HPDE6-E6E7 (cell line): ENCODE results near the gene LOXHD1.

Experiments
- DNase-seq: peaks from one replicate; pipeline ENCODE4 v3.0.0; 2011; ENCODE audit warnings: missing footprints; ENCODE audit errors: extremely low spot score

Gene LOXHD1

DNA sequence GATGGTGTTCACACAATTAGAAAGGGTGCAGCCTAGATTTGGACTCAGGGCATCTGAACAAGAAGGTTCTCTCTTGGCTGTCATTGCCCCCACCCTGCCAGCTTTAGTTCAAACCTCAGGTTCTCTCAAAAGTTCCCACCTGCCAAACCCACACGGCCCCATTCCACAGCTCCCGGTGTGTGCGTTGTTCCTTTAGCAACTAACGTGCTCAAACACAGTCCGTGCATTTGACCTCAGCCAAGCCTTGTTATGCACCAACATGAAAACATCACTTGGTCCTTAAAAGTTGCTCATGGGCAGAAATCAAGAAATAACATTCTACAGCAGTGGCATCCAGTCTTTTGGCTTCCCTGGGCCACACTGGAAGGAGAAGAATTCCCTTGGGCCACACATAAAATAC, 32.0 kb downstream of the LOXHD1 start:
- no peak for DNase-seq

DNA sequence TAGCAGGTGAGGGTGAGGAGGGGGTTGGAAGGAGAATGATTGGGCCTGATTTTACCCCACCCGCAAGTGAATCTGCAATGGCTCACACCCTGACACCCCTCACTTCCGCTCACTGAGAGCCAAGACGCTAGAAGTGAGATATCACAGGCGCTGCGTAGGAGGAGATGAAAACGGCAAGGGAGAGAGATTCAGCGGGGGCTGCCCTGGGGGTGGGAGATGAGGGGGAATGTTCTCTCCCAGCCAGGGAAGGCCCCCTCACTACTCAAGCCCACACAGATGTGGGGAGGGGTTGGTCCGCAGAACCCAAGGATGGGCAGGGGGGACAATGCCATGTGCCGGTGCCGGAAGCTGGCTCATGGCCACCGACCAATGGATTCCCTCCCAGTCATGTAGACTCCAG, 32.9 kb downstream of the LOXHD1 start:
- no peak for DNase-seq

DNA sequence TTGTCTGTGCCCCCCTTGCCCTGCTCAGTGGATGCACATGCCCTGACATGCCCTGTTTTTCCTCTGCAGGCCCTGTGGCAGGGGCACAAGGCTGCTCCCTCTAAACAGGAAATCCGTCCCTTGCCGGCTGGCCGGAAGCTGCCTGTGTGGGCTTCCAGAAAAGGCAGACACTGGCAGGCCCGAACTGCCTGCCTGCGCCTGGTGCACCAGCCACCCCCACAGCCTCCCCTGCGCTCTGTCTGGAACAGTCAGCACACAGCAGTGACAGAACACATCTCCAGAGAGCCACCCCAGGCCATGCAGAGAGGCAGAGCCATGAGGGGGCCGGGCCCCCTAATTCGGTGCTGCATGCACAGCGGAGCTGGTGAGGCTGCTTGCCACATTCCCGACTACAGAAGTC, 33.5 kb downstream of the LOXHD1 start:
- DNase-seq, result no peak

DNA sequence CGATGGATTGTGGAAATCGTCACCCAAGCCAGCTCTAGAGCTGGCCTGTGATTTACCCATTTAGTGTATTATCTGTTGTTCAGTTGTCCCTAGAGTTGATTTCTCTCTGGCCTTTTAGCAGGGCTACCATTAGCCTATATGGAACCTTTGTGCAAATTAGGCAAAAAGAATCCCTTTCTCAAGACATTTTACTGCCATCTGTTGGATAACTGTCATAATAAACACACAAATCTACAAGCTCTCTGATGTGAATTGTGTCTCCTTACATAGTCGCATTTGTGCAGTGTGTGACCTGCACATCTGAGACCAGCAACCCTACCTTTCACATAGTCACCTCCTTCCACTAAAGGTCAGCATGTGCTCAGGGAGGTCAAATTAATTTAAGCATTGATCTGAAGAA, 34.0 kb downstream of the LOXHD1 start:
- no peak for DNase-seq

DNA sequence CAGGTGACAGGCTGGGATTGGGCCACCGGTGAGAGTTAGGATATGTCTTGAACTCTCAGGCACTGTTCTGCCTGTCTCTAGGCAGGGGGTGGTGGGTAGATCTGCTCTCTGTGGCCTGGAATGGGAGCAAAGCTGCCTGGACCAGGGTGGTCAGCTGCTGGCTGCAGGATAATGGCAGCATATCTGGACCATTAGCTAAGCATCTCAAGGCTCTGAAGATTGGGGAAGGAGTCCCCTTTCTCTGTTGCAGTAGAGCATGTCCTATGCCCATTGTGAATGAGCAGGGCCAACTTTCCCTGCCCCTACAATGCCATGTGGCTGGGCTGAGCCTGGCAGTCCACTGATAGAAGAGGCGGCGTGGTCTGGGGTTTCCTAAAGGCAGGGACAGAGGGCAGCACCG, 34.6 kb downstream of the LOXHD1 start:
- DNase-seq, result no peak

DNA sequence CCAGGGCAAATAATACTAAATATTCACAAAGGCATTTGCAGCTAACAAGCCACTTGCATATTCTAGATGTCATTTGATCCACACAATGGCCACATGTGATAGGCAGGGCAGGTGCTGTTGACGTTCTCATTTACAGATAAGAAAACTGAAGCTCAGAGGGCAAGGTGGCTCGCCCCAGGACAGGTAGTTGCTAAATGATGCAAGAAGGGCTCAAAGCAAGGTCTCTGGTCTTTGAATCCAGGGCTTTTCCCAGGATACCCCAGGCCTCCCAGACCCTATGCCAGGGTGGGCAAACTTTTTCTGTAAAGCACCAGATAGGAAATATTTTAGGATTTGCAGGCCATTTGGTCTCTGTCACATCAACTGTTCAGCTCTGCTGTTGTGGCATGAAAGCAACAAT, 35.1 kb downstream of the LOXHD1 start:
- DNase-seq, result no peak

DNA sequence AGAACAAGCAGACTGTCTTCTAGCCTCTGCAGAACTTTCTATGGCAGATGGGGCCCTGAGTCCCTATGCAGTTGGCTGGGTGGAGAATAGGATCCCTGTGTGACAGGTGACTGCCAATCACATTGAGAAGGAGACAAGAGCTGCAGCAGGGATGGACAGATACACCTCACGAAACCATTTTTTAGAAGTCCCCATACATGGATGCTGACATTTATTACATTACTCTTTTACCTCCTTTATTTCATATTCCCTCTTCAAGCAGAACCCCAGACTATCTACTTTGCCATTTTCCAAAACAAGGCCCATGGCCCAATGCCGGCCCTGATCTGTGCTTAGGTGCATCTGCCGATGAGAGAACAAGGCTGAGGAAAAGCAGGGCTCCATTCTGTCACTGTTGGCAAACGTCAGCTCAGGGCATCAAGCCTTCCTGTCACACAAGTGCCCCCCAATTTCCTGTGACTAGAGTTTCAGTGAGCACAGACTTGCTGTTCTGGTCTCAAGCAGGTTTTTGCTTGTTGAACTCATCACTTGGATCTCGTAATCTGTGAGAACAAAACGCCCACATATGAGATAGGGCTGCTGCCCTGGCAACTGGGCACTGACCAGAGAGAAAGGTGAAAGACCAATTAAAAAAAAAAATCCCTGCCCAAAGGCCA, 35.8 kb downstream of the LOXHD1 start:
- DNase-seq, result no peak

DNA sequence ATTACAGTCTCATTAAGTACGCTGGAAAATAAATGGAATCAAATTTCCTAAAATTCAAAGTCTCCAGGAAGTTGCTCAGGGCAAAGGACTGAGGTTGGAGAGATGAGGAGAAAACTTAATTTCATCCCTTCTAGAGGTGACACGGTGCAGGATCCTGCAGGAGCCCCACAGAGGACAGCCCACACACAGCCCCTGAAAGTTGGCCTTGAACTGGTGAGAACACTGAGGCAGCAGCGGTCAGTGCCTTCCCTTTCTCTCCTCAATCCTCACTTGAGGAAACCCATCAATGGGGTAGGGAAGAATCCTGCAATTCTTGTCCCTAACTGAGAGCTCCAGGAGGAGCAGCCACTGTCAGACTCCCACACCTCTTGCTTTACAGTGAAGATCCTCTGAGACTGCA, 37.5 kb downstream of the LOXHD1 start:
- no peak for DNase-seq

DNA sequence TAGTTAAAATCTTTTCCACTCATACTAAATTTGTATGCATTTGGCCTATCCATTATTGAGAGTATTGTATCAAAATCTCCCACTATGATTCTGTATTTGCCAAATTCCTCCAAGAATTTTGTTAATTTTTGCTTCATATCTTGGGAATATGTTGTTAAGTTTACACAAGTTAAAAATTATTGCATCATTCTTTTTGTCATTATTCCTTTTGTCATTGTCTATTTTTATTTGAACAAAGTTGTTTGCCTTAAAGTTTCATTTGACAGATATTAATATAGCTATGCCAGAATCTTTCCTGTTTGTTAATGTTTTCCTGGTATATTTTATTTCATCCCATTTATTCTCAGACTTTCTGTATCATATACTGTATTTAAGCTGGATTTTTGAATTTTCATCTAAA, 41.3 kb downstream of the LOXHD1 start:
- DNase-seq, result no peak

DNA sequence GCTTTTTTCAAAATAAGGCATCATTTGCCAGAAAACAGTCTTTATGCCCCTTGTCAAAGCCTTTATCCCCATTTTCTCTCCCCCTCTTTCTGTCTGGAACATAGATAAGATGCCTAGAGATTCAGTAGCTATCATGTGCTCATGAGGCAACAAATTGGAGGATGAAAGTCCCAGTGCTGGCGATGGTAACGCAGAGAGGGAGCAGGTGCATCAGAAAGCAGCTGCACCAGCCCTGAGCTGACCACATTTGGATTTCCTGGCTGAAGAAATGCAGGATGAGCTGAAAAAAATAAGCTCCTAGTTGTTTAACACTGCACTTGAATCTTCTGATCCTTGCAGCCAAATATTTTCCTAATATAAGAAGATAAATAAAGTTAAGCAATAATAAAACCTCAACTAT, 48.0 kb downstream of the LOXHD1 start:
- no peak for DNase-seq

DNA sequence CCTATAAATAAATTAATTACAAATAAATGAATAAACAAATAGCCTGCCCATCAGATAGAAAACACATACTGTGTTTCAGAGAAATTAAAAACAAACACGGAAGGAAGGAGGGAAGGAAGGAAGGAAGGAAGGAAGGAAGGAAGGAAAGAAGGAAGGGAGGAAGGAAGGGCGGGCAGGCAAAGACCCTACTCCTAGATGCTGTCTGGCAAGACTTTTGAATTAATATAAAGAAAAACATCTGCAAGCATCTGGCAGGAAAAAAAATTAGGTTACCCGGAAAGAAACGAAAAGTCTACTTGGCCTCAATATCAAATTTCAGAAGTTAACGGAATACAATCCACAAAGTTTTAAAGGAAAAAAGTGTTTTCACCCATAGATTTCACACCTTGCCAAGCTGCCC, 49.1 kb downstream of the LOXHD1 start:
- no peak for DNase-seq

DNA sequence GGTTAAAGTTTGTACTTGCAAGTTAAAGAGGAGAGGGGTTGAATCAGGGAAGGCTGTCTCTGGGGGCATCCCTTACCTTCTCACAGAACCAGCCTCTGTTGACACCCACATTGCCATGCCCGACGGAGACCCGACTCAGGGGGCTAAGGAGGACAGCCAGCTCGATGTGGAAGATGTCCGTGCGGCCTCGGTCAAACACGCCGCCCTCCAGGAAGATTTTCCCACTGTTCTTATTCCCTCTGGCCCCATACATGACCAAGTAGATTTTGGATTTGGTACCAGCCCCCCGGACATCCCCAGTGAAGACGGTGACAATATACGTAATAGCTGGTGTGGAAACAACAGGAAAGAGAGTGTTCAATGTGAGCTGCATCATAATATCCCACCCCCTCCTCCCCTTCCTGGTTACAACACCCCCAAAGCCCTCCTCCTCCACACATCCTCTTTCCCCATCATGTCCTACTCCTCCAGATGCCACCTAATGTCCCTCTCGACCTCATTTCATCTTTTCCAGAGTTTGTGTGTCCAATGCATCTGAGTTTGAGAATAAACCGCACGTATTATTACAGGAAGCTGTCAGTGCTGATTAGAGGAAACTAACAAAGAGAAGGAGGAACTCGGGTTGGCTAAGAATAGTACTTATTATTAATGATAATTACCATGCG, 55.7 kb downstream of the LOXHD1 start:
- no peak for DNase-seq

DNA sequence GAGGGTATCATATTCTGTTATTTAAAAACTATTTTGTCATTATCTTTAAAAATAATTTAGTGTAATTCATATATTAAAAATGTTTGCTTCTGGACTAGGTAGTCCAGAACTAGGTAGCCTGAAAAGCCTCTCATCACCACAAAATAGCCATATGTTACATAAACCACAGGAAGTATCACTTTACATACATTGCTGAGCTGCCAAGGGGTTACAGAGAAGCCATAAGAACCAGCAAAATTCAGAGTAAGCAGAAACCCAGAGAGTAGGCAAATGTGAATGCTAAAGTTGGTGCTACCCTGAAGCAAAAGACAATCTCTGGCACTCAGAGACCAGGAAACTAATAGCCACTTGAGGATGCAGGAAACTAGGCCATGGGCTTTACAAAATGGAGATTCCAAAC, 60.9 kb downstream of the LOXHD1 start:
- no peak for DNase-seq

DNA sequence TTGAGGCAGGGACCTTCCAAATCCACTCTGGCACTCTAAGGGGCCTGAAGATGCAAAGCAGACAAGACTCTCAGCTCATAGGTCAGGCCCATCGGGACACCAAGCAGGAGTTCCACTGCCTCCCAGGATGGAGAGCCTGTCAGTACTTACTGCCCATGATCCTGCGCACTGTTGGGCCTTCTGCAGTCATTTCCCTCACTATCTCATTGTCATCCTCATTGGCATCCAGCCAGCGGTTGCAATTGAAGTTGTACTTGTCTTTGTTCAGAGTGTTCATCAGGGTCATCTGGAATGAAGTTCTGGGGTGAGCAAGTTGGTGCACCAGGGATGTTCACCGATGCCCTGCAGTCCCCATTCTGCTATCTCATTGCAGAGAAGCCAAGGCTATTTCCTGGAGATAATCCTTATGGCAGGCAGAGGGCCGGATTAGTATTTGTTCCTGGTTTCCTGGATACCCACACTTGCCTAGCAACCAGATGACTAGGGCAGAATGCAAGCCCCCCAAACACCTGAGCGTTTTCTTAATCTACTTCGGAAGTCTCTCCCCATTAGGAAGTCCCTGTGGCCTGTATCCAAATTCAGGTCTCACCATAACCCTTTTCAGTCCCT, 65.1 kb downstream of the LOXHD1 start:
- no peak for DNase-seq

DNA sequence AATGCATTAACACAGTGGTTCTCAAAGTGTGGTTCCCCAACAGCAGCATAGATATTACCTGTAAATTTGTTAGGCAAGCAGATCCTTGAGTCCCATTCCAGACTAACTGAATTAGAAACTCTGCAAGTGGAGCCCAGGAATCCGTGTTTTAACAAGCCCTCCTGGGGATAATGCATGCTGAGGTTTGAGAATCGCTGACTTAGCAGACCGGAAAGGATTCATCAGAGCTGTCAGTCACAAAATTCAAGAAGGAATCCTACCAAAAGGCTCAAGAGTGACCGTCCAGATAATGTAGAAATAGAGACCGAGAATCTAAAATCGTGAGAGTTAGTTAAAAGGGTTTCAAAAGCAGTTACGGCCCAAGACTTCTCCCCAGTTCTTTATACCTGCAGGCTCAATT, 66.9 kb downstream of the LOXHD1 start:
- no peak for DNase-seq

DNA sequence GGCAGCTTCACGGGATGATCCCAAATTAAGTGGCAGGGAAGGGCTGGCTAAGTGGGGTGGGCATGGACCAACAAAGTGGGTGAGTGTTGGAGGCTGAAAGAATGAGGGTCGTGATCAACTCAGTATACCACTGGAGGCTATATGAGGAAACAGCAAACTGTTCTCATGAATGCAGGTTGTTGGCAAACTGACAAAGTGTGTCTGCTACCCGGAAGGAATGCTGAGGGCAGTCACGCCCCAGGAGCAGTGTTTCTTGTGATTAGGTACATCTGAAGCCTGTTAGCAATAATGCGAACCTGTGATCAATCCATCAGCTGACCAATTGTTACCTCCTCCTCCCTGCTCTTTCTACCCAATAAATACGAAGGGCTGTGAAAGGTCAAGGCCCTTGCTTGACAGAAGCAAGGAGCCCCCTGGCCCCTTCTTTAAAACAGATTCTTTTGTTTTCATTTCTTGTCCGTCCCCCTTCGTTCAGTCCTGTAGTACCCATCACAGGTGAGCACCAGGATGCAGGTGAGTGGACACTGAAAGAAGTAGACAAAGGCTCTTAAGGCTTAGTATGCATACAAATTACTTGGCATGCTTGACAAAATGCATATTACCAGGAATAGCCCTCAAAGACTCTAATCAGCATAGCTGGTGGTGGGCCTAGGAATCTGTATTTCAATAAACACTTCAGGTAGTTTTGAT, 67.9 kb downstream of the LOXHD1 start:
- no peak for DNase-seq

DNA sequence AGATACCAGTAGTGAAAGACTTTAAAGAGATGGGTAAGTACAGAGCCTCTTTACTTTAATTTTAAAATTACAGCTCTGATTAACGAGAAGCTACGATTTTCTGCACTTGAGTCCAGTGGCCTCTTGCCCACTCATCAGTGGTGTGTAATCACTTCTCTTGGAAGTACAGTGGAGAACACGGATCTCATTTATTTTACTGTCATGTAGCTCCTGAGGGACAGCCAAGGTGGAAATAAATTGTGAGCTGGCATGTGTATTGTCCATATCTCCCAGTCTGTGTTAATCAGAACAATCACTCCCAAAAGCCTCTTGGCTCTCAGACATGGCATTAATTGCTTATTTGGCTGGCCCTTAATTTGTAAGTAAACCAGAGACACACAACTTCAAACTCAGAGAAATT, 69.4 kb downstream of the LOXHD1 start:
- no peak for DNase-seq

DNA sequence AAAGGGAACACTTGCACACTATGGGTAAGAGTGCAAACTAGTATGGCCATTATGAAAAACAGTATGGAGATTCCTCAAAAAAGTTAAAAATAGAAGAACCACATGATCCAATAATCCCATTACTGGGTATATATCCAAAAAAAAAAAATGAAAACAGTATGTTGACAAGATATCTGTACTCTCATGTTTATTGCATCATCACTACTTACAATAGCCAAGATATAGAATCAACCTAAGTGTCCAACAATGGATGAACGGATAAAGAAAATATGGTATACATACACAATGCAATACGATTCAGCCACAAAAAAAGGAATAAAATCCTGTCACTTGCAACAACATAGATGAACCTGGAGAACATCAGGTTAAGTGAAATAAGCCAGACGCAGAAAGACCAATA, 73.3 kb downstream of the LOXHD1 start:
- DNase-seq, result no peak

DNA sequence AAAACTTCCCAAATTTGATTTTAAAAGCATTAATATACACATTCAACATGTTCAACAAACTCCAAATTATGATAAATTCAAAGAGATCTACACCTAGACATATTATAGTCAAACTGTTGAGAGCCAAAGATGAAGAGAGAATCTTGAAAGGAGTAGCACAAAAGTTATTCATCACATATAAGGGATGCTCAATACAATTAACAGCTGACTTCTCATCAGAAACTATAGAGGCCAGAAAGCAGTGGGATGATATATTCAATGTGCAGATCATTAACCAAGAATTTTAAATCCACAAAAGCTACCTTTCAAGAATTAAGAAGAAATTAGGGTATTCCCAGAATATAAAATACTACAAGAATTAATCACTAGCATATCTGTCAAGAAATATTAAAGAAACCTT, 75.4 kb downstream of the LOXHD1 start:
- no peak for DNase-seq

DNA sequence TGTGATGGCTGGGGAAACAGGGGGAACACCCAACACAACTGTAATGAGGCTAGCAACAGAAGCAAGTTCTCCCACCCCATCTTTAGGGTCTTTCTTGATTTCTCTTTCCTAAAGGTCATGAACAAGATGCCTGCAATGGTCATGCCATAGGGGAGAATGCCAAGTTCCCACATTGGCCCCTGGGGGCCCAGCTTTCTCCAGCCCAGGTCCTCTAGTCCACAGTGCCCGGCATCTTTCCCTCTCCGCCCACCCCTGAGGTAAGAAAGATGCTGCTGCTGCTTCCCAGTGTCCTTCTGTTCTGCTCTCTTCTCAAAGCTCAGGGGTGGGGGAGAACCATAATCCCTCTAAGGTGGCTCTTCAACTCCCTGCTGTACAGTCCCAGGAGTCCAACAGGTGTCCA, 78.0 kb downstream of the LOXHD1 start:
- no peak for DNase-seq

DNA sequence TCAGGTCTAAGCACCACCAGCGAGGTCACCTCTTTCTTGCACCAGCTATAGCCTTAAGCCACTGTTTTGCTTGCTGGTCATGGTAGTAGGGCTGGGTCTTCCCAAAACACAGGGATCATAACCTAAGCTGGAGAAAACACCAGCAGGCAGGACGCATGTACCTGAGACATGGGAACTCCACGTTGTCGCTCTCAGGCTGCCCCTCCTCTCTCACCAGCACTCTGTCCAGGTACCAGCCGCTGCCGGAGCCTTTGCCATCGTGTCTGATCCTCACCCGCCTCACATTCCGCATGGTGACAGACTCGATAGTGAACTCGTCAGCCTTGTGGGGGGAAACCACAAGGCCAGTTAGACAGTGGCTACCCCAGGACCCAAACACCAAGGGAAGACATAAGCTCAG, 79.5 kb downstream of the LOXHD1 start:
- DNase-seq, result no peak

DNA sequence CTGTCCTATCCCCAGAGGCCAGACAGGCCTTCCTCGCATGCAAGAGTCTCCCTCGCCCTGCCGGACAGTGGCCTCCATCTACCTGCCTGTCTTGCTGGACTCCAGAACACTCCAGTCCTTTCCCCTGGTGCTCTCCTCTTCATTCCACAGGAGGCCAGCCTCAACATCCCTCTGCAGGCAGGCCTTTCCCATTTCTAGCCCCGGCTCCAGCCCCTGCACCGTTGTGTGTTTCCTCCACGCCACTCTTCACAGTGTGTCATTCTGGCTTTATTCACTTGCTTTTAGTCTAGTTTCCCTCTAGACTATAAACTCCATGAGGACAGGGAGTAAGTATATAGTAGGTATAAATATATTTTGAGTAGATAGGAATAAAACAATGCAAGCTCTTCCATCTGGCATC, 81.2 kb downstream of the LOXHD1 start:
- DNase-seq, result no peak

DNA sequence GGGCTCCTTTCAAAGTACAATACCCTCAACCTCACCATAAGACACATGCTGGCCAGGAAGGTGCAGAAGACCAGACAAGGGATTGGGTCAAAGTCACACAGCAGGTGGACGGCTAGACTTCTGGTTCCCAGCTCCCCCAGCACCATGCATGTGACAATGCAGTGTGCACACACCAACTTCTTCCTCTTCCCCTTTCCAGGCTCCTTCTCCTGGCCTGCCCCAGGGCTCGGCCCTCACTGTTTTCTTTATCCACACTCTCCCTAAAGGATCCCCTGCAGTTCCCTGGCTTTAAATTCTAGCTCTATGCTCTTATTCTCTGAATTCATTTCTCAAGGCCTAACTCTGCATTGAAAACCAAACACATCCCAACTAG, 82.3 kb downstream of the LOXHD1 start:
- DNase-seq, result no peak
